IPS-18a (cell line): ENCODE results near the gene B3GAT3.
A peak's percentile ranks its signal among the peaks of the same experiment; 100 is the strongest.
"Not testable (repeated sequence)": the region's sequence is repeated elsewhere in the genome, so short reads cannot be mapped to it uniquely, and the experiment has no call there.

ENCODE experiments used
- H3K27ac ChIP-seq: one replicate; pipeline ENCODE4 v1.5.1; 2013; ENCODE audit warnings: low read length
- H3K27me3 ChIP-seq: one replicate; pipeline ENCODE4 v1.6.1; 2013; ENCODE audit warnings: mild to moderate bottlenecking, low read length; ENCODE audit not compliant: control insufficient read depth, insufficient read depth
- H3K36me3 ChIP-seq: one replicate; pipeline ENCODE4 v1.6.1; 2013; ENCODE audit warnings: low read depth, low read length; ENCODE audit not compliant: control insufficient read depth
- H3K4me1 ChIP-seq: one replicate; pipeline ENCODE4 v1.6.1; 2013; ENCODE audit warnings: low read depth, low read length; ENCODE audit not compliant: control insufficient read depth
- H3K4me3 ChIP-seq: one replicate; pipeline ENCODE4 v1.5.1; 2013; ENCODE audit warnings: low read length
- H3K9ac ChIP-seq: one replicate; pipeline ENCODE4 v1.6.1; 2013; ENCODE audit warnings: mild to moderate bottlenecking, low read length, moderate library complexity
- H3K9me3 ChIP-seq: one replicate; pipeline ENCODE4 v1.6.1; 2013; ENCODE audit warnings: low read depth, low read length; ENCODE audit not compliant: control insufficient read depth

B3GAT3 gene

DNA sequence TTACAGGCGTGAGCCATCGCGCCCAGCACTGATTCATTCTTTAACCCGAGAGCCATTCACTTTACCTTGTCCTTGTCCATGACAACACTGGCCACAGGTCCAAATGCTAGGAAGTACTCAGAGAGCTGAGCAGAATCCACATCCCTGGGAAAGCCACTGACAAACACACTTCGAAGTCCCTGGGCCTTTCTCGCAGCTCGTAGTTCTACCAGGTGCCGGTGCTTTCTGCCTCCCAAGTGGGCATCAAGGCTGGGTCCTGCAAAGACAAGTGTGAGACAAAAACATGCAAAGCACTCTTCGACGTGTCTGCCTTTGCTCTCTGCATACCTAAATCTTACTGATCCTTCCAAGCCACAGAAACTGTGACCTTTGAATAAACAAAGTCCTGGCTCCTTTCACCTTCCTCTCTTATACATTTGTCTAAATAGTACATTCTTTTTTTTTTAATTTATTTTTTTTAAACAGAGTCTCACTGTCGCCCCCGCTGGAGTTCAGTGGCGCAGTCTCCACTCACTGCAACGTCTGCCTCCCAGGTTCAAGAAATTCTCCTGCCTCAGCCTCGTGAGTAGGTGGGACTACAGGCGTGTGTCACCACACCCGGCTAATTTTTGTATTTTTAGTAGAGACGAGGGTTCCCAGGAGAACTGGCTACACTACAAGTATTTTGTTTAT is 32.7 kb downstream of the B3GAT3 start:
- Histone ChIP-seq H3K4me1 (peaks cover 12% of the 10 kb centered on the region), H3K27me3 (no peaks in the 10 kb centered on the region), H3K4me3 (no peak overlapping the region), H3K27ac (no peak overlapping the region), H3K9ac (no peak overlapping the region), H3K9me3 (no peaks in the 10 kb centered on the region), H3K36me3 (peaks cover 23% of the 10 kb centered on the region)

DNA sequence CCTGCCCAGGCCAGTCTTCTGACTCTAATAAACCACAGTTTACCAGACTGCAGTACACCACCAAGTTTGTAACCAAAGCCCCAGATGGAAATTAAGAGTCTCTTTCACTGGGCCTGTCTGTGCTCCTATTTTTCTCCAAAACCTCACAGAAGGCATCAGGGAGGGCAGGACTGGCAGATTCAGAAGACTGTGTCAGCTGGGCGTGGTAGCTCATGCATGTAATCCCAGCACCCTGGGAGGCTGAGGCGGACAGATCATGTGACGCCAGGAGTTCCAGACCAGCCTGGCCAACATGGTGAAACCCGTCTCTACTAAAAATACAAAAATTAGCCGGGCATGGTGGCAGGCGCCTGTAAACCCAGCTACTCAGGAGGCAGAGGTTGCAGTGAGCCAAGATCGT is 36.4 kb downstream of the B3GAT3 start:
- peaks cover 26% of the 10 kb centered on the region for H3K36me3 ChIP-seq
- H3K4me1 ChIP-seq, H3K4me3 ChIP-seq, H3K27me3 ChIP-seq, H3K9me3 ChIP-seq, H3K27ac ChIP-seq, H3K9ac ChIP-seq: not testable (repeated sequence)

DNA sequence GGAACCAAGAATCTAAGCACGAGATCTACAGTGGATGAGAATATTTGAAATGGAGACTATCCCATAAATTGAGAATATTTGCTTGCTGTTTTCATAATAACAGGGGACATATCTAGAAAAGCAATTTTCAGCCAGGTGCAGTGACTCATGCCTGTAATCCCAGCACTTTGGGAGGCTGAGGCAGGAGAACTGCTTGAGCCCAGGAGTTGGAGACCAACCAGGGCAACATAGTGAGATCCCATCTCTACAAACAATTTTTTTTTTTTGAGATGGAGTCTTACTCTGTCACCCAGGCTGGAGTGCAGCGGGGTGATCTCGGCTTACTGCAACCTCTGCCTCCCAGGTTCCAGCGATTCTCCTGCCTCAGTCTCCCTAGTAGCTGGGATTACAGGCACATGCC is 40.1 kb downstream of the B3GAT3 start:
- H3K4me3 ChIP-seq, H3K9ac ChIP-seq, H3K27me3 ChIP-seq, H3K27ac ChIP-seq, H3K9me3 ChIP-seq, H3K4me1 ChIP-seq: not testable (repeated sequence)
- peaks cover 35% of the 10 kb centered on the region for H3K36me3 ChIP-seq

DNA sequence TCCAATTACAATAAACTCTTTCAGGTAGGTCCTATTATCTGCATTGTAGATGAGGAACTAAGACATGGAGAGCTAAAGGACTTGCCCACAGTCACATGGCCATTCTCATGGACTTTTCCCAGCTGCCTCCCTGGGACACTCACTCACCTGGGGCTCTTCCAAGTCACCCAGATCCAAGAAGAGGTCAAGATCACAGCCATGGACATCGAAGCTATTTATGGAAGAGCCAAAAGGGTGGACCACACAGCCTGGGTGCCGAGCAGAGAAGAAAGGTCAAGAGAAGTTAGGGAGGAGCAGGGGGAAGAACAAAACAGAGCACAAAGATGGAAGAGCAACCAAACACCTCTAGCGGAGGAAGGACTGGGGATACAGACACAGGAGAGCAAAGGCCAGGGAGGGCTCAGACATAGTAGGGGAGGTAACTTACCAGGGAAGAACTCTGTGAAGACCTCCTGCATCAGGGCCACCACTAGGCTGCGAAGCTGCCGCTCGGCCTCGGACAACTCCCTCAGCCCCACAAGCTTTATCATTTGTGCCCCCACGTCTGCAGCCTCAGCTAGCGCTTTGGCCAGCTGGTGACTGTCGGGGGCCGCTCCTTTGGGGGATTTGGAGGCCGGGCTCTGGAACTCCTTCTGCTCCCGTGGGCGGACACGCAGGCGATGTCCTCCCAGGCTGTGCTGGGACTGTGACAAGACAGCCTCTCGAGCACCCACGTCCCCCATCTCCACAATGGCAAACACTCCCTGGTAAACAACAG is 40.6 kb downstream of the B3GAT3 start:
- H3K36me3 ChIP-seq: peaks cover 37% of the 10 kb centered on the region
- no peak overlapping the region for H3K4me3 ChIP-seq
- no peaks in the 10 kb centered on the region for H3K27me3 ChIP-seq
- no peaks in the 10 kb centered on the region for H3K4me1 ChIP-seq
- H3K27ac ChIP-seq: no peak overlapping the region
- H3K9ac ChIP-seq: no peak overlapping the region
- H3K9me3 ChIP-seq: no peaks in the 10 kb centered on the region

DNA sequence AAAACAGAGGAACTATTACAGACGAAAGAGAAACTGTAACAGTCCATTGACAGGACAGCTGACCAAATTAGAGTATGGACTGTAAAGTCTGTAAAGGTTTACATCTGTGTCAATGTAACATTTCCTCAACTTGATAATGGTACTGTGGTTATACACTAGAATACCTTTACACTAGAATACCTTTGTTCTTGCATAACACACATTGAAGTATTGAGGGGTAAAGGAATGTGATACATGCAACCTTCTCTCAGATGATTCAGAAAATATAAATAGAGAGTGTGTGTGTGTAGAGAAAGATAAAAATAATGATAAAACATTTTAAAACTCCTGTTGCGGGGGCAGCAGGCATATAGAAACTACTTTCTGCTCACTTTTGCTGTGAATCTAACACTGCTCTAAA is 42.5 kb downstream of the B3GAT3 start:
- Histone ChIP-seq H3K27me3 (no peaks in the 10 kb centered on the region), H3K9me3 (no peaks in the 10 kb centered on the region), H3K36me3 (peaks cover 35% of the 10 kb centered on the region), H3K27ac (no peak overlapping the region), H3K9ac (no peak overlapping the region), H3K4me1 (peaks cover 7% of the 10 kb centered on the region), H3K4me3 (no peak overlapping the region)

DNA sequence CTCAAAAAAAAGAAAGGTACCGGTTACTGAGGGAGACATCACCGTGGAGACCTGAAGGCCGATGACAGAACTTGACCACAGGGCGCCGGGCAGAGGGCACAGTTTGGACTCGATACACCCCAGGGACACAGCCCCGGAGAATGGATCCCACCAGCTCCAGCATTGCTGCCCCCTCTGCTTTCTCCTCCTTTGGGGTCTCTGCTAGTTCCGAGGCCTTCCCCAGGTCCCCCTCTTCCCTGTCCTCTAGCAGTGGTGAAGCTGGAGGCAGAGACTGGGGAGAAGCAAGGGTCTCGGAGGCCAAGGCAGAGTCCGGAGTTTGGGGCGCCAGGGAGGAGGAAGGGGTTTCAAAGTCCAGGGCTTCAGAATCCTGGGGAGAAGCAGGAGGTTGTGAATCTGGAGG is 43.2 kb downstream of the B3GAT3 start:
- no peak overlapping the region for H3K9ac ChIP-seq
- H3K9me3 ChIP-seq: no peaks in the 10 kb centered on the region
- H3K4me1 ChIP-seq: peaks cover 7% of the 10 kb centered on the region

DNA sequence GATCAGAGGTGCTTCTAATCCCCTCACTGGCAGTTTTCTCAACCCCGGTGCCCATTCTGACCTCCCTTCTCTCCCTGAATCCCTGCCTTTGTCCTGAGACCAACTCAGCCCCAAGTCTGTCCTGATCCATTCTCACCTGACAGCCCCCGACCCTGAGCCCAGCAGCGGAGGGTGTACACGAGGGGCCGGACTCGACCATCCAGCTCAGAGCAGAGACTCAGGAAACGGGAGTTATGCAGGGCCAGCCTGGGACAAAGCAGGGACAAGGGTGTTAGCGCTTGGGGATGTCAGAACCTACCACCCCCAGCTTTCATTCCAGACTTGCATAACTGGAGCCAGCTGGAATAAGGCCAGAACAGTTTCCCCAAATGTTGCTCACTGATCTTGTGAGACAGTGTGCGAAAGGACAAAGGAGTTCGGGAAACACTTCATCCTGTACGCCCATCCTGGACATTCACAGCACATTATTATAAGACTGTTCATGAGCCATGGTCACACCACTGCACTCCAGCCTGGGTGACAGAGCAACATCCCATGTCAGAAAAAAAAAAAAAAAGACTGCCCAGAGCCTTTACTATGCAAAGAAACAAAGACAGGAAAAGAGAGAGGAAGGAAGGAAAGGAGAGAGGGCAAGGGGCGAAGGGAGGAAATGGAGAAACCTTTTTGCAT is 44.6 kb downstream of the B3GAT3 start:
- Histone ChIP-seq H3K27ac (no peak overlapping the region), H3K4me3 (no peak overlapping the region), H3K36me3 (peaks cover 37% of the 10 kb centered on the region), H3K9me3 (no peaks in the 10 kb centered on the region), H3K9ac (no peak overlapping the region), H3K4me1 (peaks cover 7% of the 10 kb centered on the region), H3K27me3 (no peaks in the 10 kb centered on the region)

More for the DNA sequence above, 43.2 kb downstream of the B3GAT3 start:
- Histone ChIP-seq H3K27me3 (no peaks in the 10 kb centered on the region), H3K36me3 (peaks cover 31% of the 10 kb centered on the region), H3K27ac (no peak overlapping the region), H3K4me3 (no peak overlapping the region)

DNA sequence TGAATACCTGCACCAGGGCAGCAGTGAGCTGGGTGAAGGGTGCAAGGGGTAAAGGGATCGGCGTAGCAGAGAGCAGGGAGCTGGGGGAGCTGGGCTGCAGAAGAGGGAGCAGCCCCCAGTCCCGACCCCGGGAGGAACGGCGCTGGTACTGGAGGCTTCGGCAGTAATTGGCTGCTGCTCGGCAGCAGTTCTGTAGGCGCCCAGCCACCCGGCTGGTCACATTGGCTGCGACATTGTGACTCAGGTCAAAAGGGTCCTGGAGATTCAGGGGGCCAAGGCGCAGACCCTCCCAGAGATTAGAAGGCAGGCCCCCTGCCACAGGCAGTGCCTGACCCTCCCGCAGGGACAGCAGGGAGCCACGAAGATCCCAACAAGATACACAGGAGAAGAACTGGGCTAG is 45.9 kb downstream of the B3GAT3 start:
- Histone ChIP-seq H3K4me3 (no peak overlapping the region), H3K36me3 (peaks cover 47% of the 10 kb centered on the region), H3K4me1 (peaks cover 7% of the 10 kb centered on the region), H3K27ac (no peak overlapping the region), H3K9ac (no peak overlapping the region), H3K27me3 (no peaks in the 10 kb centered on the region), H3K9me3 (no peaks in the 10 kb centered on the region)

DNA sequence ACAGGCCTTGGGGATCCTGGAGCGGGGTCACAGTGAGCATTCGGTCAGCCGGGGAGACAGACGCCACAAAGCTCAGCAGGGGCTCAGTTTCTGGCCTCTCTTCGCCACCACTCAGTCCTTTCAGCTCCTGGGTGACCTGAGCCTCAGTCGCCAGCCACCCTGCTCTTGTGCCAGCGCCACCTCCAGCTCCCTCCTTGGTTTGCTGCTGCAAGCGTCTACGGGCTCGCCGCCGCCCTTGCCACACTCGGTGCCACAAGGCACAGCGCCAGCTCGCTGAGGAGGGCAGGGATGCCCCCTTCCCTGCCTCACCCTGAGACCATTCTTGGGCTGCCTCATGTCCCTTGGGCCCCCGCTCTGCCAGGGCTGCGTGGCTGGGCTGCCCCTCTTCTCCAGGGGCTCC is 46.6 kb downstream of the B3GAT3 start:
- H3K4me3 ChIP-seq: peak overlapping the region; percentile 93
- H3K27me3 ChIP-seq: no peaks in the 10 kb centered on the region
- H3K9ac ChIP-seq: peak overlapping the region; percentile 76
- peaks cover 7% of the 10 kb centered on the region for H3K4me1 ChIP-seq
- H3K27ac ChIP-seq: no peak overlapping the region
- H3K36me3 ChIP-seq: peaks cover 53% of the 10 kb centered on the region
- H3K9me3 ChIP-seq: no peaks in the 10 kb centered on the region

DNA sequence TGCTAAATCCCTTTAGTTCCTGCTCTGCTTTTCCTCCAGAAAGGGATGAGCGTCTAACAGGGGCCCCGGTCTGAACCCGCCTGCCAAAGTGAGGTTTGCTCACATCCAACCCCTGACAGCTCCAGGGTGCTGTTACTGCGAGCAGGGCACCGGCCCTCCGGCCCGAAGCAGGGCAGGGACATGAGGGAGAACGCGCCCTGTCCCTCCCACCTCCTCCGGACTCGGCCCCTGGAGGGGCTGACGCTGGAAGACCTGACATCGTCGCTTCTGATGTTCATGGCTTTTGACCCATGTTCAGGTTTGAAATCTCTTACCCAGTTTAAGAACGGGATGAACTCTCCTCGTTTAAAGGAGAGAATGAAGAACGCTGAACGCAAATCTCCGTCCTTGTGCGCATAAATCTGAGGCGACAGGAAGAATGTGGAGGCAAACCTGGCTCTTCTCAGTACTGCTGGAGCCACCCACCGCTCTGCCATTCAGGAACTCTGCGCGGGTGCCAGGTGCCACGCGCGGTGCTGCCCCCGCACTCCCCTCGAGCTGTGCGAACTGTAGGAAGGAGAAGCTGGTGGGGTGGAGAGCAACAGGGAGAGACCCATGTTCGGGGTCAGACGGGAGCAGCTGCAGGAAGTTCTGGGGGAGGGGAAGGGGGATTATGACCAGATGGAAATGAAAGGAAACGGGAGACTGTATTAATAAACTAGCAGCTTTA is 47.3 kb downstream of the B3GAT3 start:
- peak overlapping the region; percentile 44 for H3K27ac ChIP-seq
- peaks cover 59% of the 10 kb centered on the region for H3K36me3 ChIP-seq
- peak overlapping the region; percentile 93 for H3K4me3 ChIP-seq
- H3K9me3 ChIP-seq: no peaks in the 10 kb centered on the region
- H3K27me3 ChIP-seq: no peaks in the 10 kb centered on the region
- peaks cover 7% of the 10 kb centered on the region for H3K4me1 ChIP-seq
- H3K9ac ChIP-seq: peak overlapping the region; percentile 76

DNA sequence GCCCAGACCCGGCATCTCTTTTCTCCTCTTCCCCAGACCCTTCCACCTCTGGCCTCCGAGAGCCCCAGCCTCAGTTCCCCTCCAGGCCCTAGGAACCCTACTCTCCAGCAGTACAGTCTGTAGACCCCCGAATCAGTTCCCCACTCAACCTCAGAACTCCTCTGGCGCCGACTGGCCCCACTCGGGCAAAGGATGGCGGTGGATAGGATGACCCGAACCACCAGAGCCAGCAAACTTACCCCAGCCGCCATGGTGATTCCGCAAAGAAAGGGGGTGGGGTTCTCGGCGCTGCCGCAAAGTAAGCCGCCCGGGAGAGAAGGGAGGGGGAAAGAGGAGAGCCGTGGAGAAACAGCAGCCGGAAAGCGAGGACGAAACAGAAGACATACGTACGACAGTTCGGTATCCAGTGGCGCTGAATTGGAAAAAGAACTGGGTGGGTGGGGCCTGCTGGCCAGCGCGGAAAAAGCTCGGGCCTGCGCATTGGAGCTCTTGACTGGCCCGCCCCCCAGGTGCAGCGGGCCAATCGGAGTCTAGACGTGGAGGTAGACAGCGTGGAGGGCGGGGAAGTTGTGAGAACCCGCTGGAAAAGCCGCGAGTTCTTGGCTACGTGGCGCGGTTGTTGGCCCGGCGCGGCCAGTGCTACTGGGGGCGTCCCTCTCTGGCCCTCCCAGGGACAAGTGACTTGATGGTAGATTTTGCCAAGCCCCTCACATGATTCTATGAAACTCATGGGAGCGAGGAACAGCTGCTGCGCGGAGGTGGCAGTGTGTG is 48.0 kb downstream of the B3GAT3 start, which contains the start of gene EEF1G:
Gene EEF1G, minus strand, starts transcription at position 300 of the 771 bp plus-strand sequence. Its CDS starts 49 bp downstream, at position 251.
- H3K4me1 ChIP-seq: peaks cover 7% of the 10 kb centered on the region
- no peaks in the 10 kb centered on the region for H3K9me3 ChIP-seq
- peak within 1 kb of the TSS; percentile 79 for H3K27ac ChIP-seq
- peak within 1 kb of the TSS; percentile 93 for H3K4me3 ChIP-seq
- peaks cover 60% of the 10 kb centered on the region for H3K36me3 ChIP-seq
- H3K27me3 ChIP-seq: no peaks in the 10 kb centered on the region
- peak within 1 kb of the TSS; percentile 91 for H3K9ac ChIP-seq
